Activated gamma-delta T cell treated with anti-CD3 and anti-CD28 coated beads, Interleukin-2, amount 50 U/mL, for 16 hours (primary cell): ENCODE measurements around the gene KIAA0319L.
"Not testable (repeated sequence)": the region's sequence is repeated elsewhere in the genome, so short reads cannot be mapped to it uniquely, and the experiment has no call there.

ENCODE experiments used
- DNase-seq: peaks from one replicate; pipeline ENCODE4 v3.0.0-alpha.2; 2020; ENCODE audit warnings: low read depth

The KIAA0319L gene

DNA sequence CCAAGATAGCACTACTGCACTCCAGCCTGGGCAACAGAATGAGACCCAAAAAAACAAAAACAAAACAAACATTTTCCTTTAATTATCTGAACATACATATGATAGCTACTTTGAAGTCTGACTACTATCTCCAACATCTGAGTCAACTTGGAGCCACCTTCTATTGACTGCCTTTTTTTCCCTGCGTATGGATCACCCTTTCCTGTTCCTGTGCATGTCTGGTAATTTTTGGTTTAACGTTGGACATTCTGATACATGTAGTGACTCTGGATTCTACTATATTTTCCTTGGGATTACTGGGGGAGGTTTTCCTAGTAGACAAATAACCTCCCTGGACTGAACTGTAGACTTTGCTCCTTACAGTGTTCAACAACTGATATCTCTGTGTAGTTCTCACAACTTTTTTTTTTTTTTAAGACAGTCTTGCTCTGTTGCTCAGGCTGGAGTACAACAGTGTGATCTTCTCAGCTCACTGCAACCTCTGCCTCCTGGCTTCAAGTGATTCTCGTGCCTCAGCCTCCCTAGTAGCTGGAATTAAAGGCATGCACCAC, 70.3 kb downstream of the KIAA0319L start:
- no peak for DNase-seq

DNA sequence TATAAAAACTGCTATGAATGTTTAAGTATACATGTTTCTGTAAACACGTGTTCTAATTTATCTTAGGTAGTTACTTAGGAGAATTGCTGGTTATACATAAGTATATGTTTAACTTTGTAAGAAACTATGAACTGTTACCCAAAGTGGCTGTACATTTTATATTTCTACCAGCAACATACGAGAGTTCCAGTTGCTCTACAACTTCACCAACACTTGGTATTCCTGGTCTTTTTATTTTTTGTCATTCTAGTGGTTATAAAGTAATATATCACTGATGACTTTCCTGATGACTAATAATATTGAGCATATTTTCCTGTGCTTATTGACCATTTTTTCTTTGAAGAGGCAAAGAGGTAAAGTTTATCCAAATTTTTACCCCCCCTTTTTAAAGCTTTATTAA, 76.0 kb downstream of the KIAA0319L start:
- DNase-seq: no peak

DNA sequence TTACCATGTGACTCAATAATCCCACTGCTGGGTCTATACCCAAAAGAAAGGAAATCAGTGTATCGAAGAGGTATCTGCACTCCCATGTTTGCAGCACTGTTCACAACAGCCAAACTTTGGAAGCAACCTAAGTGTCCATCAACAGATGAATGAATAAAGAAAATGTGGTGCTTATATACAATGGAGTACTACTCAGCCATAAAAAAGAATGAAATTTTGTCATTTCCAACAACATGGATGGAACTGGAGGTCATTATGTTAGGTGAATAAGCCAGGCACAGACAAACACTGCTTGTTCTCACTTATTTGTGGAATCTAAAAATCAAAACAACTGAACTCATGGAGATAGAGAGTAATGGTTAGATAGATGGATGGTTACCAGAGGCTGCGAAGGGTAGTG, 79.3 kb downstream of the KIAA0319L start:
- no peak for DNase-seq

DNA sequence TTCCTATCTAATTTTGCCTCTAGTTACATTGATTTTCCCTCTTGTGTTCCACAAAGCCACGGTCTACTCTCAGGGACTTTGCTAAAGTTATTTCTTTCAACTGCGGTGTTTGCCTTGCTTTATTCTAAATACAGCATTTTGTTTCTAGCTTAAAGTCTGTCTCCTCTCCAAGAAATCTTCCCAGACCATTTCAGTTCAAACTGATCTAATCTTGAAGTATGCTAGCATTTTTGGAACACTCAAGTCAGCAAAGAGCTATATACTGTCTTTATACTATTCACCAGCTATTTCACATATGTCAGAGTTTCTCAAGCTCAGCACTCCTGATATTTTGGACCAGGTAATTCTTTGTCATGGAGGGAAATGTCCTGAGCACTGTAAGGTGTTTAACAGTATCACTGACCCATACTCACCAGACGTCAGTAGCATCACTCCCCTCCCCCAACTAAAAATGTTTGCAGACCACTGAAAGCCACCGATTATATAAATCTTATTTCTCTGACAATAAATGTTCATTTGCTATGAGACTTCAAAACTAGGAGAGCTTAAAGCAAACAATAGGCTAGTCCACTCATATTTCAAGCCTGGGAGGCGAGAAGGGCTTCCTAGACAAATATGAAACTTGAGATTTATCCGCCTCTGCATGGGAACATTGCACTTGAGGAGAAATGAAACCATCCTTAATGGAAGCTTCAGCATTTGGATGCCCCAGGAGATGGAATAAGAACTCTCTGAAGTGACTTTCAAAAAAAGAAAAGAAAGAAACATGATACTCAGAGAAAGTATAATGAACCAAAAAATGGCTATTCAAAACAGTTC, 81.1 kb downstream of the KIAA0319L start:
- DNase-seq: no peak

DNA sequence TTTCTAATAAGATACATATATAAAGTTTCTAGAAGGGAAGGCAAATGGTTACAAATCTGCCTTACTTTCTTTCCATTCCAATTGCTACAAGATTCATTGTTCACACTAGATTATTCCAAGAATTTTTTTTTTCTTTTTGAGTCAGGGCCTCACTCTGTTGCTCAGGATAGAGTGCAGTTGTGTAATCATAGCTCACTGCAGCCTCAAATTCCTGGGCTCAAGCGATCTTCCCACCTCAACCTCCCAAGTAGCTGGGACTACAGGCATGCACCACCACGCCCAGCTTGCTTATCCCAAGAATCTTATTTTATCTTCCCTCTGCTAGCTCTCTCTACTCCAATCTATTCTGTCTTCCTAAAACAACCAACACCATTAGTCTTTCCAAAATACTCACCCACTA, 81.8 kb downstream of the KIAA0319L start:
- DNase-seq: no peak

DNA sequence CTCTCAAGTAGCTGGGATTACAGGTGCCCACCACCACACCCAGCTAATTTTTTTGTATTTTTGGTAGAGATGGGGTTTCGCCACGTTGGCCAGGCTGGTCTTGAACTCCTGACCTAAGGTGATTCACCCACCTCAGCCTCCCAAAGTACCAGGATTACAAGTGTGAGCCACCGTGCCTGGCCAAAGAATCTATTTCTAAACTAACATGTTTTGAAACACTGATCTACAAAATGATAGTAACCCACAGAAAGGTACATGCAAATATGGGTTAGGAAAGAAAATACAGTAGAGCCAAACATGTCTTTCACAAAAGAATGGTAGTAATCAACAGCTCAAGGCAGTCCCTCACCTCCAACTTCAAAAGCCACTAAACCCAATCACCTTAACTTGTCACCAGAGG, 84.0 kb downstream of the KIAA0319L start:
- not testable (repeated sequence) for DNase-seq

DNA sequence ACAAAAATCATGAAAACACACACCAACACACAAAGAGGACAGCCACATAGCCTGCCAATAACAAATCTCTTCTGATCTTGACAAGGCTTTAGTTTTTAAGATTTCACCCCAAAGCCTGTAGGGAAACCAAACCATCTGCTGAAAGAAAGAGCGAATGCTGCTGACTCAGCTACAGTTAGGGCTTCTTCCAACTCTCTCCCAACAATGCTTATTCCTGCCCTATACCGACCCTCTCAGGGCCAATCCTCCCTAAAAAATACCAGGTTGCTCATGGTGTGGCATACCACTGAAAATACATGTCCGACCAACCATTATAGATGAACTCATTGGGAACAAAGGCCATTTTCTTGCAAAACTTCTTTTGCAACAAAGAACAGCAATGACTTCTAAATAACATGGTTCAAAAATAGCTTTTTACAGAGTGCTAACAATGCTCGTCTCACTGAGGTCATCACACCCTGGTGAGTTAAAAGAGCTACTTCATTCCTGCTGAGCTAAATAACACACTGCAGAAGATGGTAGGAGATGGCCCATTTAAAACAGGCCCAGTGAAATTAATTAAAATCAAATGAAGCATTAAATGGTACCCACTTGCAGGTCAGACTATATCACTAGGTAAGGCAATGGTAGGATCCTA, 86.1 kb downstream of the KIAA0319L start:
- no peak for DNase-seq

DNA sequence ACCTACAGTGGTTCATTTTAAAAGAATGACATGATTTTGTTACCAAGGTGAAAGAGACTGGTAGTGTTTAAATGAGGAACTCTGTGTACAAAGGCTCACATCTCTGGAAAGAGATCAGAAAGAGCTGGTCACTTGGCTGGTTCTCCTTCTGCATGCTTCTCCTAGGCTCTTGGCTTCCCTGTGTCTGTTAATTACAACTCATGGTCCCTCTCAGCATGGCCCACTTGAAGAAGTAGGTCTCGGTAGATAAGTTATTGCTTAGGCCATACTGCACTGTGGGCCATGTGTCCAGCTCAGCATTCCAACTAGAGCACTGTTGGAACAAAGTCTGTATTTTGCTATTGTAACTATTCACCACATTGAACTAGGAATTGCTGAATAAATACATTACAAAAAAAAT, 91.1 kb downstream of the KIAA0319L start:
- no peak for DNase-seq

DNA sequence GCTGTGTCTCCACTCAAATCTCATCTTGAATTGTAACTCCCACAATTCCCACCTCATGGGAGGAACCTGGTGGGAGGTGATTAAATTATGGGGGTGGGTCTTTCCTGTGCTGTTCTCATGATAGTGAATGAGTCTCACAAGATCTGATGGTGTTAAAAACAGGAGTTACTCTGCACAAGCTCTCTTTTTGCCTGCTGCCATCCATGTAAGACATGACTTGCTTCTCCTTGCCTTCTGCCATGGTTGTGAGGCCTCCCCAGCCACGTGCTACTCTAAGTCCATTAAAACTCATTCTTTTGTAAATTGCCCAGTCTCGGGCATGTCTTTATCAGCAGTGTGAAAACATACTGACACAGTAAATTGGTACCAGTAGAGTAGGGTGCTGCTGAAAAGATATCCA, 93.5 kb downstream of the KIAA0319L start:
- not testable (repeated sequence) for DNase-seq

DNA sequence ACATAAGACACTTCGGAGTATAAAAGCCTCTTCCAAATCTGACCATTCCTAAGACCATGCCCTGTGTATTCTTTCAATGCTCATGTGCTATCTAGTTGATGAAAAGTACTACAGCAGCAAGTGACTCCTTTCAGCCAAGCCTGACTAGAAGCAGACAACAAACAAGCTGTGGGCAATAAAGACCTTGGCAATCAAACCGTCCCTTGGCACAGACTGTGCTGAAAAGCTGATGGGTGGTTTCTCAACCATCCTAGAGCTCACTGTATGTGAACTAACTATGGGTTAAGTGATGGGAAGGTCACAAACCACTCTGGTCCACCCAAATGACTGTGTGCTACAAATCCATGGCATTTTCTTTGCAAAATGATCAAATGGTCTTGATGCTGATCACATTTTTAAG, 94.0 kb downstream of the KIAA0319L start:
- no peak for DNase-seq

DNA sequence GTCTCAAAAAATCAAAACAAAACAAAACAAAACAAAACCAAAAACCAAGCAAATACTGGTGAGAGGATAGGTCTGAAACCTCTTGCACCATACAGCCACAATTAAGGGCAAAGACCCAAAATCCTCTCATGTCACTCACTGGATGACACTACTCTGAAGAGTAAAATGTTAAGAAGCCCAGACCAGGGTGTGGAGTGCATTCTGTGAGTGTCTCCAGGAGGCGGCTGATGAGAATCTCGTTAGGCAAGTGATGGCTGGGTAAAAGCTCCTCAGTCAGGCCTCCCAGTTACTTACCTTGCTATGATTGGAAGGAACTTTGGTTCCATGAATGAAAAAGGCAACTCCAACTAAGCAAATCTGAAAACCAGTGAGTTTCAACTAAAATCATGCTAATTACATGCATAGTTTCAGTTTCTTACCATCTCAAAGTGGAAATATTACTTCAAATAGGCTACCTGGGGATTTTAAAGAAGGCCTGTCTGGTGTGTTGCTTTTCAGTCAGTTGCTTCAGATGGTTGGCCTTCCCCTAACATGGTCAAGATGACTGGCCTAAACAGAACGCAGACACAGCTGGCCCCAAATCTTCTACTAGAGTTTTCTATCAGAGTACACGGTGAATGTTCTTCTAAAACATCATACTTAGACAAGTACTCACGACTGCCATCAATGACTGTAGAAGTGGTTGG, 95.1 kb downstream of the KIAA0319L start:
- no peak for DNase-seq

DNA sequence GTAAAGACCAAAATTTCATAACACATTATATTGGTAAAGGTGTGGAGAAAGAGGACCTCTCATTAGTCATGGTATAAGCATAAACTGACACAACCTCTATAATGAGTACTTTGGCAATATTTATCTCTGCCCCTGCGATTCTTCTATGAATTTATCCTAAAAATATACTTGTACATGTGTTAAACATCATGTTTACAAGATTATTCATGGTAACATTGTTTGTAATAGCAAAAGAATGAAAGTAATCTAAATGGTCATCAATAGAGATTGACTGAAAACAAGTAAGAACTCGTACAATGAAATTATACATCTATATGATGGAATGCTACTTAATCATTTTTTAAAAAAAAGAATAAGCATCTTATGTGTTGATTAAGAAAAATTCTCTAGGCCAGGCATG, 96.4 kb downstream of the KIAA0319L start:
- no peak for DNase-seq

DNA sequence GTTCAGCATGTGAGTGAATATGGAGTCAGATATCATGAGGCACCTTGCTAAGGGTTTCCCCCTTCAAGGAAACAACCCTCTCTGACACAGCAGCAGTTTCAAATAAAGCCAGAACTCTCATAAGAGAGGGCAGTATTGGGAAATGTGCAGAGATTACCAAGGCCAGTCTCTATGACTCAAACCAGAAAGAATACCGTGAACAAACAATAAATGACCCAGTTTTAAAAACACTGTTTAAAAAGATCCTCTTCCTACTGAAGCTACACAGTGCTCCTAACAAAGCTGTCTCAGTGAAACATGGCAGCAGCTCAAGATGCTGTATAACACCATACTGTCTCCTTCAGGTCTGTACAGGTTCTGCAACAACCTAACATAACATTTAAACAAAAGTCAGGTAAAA, 102.6 kb downstream of the KIAA0319L start:
- no peak for DNase-seq

DNA sequence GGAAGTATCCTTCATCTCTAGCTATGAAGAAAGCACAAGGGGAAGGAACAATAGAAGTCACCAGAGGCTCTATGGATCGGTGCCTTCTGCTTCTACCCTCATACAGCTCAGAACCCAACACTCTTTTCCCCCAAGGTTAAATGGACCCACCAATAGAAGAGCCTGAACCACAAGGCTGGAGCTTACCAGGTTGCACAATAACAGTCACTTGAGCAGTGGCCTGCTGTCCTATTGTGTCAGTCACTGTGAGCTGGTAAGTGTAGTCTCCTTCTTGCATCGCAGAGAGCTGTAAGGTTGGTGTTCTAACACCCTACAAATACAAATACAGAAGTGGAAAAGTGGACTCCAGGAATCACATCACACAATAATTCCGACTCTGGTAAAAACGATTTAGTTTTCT, 103.0 kb downstream of the KIAA0319L start:
- DNase-seq: no peak

DNA sequence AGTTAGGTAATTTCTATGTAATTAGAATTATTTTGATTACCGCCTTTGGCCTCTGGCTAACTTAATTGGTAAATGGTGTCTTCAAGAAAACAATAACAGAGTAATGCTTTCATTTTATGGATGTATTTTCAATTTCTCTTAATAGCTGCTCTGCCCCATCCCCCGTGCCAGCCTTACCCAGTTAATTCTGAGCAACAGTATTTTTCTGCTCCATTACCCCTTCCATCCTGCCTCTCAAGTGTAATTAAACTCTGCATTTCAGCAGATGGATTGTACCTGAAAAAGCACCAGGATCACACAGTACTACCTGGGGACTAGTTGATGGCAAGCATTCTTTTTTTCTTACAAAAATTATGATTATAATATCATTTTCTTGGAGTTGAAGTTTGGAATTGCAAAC, 104.2 kb downstream of the KIAA0319L start:
- no peak for DNase-seq

DNA sequence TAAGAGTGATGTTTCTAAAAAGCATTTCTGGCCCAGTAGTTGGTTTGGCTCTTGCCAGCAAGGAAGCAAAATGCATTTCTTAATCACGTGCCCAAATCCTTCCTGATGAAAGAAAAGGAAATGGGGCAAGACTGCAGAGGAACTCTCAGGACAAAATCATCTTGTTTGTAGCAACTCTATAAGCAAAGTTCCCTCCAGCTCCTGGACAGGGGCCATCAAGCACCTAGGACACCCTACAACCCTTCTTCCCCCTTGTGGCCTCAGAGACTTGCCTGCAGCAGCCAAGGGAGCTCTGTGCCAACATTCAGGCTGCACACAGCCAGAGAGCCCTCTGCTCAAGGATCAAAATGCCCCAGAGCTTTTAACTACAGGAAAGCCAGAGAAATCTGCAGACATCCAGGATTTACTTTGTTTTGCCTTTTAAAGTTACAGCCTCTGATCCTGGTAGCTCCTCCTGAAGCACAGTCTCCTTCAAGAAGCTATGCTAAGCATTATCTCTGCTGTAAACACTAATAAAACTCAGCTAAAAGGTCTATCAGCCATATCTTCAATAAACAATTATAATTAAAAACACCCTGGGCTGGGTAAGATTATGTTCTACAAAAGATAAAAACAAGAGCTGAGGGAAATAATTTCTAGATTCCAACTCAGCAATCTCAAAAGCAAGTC, 105.0 kb downstream of the KIAA0319L start:
- no peak for DNase-seq

DNA sequence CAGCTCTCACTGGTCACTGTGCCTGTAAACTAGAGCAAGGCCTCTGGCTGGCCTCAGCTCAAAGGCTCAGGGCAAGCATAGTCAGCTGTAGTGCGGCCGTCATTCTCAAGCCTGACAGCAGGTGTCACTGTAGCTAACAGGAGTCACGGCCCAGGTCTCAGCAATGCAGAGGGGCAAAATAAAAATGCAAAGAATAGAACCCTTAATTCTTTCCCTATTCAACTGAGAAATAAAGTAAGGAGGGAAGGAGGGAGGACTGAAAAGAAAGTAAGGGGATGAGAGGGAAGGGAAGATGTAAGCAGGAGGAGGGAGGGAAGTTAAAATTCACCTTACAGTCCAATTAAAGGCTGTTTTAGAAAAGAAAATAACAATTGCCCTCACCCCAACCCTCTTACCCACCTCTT, 106.1 kb downstream of the KIAA0319L start:
- peak; percentile 66 for DNase-seq

DNA sequence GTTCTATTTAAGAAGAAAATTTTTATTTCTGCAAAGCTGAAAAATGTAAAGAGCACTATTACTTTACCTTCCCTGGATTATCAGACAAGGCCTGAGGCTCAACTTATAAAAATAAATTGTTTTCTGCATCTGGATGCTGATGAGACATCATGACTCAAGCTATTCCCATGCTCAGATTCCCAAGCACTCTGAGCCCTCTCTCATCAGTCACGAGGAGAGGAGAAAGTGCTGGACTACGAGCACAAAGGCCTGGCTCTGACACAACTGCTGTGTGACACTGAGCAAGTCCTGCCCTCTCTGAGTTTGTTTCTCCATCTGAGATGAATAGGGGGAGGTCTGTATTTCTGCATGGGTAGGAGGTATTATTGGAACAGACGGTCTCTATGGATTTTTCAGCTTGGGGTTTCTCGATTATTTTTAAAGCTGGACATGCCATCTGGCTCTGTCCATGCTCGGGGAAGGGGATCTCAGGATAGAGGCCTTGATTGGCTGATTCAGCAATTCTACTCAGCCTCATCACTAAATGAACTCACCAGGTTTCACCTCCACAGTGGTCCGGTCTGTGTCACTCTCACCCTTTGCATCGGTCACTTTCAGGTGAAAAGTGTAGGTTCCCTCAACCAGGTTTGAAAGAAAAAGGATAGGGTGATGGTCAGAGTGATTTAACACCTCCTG, 107.7 kb downstream of the KIAA0319L start:
- no peak for DNase-seq

DNA sequence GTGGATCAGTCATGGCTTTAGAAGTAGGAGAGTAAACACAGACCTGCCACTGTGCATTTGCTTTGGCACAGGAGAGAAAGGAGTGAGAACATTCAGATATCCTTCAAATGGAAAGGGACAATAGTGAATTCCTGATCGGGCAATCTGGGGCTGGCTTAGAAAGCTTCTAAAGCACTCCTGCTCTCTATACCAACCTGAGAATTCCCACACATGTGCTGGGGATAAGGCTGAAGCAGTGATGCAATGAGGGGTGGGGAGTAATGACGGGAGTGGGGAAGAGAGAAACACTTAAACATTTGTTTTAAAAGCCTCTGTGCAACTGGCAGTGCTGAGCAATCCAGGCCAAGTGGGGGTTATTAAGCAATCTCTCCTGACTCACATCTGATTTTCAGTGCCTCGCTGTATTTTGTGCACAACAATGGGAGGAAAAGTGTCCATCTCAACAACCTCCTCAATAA, 108.8 kb downstream of the KIAA0319L start:
- no peak for DNase-seq

DNA sequence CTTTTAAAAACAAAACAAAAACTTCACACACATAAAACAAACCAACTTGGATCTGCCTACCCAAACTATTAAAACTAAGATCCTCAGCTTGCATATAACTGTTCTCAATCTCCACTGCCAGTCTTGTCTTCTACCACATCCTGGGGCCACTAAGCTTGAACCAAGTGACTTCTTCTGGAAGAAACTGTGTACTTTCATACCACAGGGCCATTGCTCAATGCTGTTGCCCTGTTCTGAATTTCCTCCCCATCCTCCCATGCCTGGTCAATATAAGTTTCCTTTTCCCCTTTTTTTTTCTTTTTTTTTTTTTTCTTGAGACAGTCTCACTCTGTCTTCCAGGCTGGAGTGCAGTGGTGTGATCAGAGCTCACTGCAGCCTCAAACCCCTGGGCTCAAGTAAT, 109.9 kb downstream of the KIAA0319L start:
- no peak for DNase-seq

DNA sequence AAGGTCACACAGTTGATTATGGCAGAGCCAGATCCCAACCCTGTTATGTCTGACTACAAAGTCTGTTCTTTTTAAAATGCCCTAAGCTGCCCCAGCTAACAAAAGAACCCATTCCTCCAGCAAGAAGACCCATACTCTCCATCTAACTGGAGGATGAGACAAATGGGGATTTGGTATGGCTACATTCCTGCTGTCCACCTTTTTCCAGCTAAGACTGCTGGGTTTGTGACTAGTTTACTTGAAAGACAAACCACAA, 112.8 kb downstream of the KIAA0319L start:
- no peak for DNase-seq
